ENCODE measurements around the gene CYP1A2.
"Not testable (repeated sequence)": the region's sequence is repeated elsewhere in the genome, so short reads cannot be mapped to it uniquely, and the experiment has no call there.

CYP1A2 gene

GRCh38 chr15:74726774-74727164 is 21.9 kb upstream of the CYP1A2 start:
- TF ChIP-seq ZFX (IDR thresholded peaks at IDR 0.05; ENCODE audit: borderline replicate concordance) (no peak), CTCF (IDR thresholded peaks at IDR 0.05) (no peak)
- H3K27ac ChIP-seq: peak overlapping the region; percentile 86

- H3K27ac ChIP-seq: peak overlapping the region; percentile 86
These were observed 20.9 kb upstream of the CYP1A2 start for GRCh38 chr15:74727727-74728126.

GRCh38 chr15:74728699-74729098 is 19.9 kb upstream of the CYP1A2 start:
- not testable (repeated sequence) for H3K27ac ChIP-seq

More at GRCh38 chr15:74727727-74728126, 20.9 kb upstream of the CYP1A2 start:
- TF ChIP-seq ZFX (IDR thresholded peaks at IDR 0.05; ENCODE audit: borderline replicate concordance): no peak
- TF ChIP-seq CTCF (IDR thresholded peaks at IDR 0.05): no peak

GRCh38 chr15:74729372-74729771 is 19.3 kb upstream of the CYP1A2 start:
- H3K27ac ChIP-seq: not testable (repeated sequence)

GRCh38 chr15:74730619-74731316 is 17.9 kb upstream of the CYP1A2 start:
- H3K27ac ChIP-seq: no peak overlapping the region
- TF ChIP-seq CTCF (IDR thresholded peaks at IDR 0.05) (no peak), ZFX (IDR thresholded peaks at IDR 0.05; ENCODE audit: borderline replicate concordance) (no peak)

- no peak overlapping the region for H3K27ac ChIP-seq
- TF ChIP-seq CTCF (IDR thresholded peaks at IDR 0.05) (no peak), ZFX (IDR thresholded peaks at IDR 0.05; ENCODE audit: borderline replicate concordance) (no peak)
These were observed 15.8 kb upstream of the CYP1A2 start for GRCh38 chr15:74732846-74733245.

GRCh38 chr15:74733269-74733668 is 15.4 kb upstream of the CYP1A2 start:
- no peak overlapping the region for H3K27ac ChIP-seq
- TF ChIP-seq CTCF (IDR thresholded peaks at IDR 0.05) (no peak), ZFX (IDR thresholded peaks at IDR 0.05; ENCODE audit: borderline replicate concordance) (no peak)

- no peak overlapping the region for H3K27ac ChIP-seq
- no peak for TF ChIP-seq ZFX (IDR thresholded peaks at IDR 0.05; ENCODE audit: borderline replicate concordance)
- TF ChIP-seq CTCF (IDR thresholded peaks at IDR 0.05): no peak
These were observed 13.3 kb upstream of the CYP1A2 start for GRCh38 chr15:74735305-74735704.

GRCh38 chr15:74738239-74738638 is 10.4 kb upstream of the CYP1A2 start:
- not testable (repeated sequence) for H3K27ac ChIP-seq
